Hindlimb muscle (tissue), 1 donor: ENCODE results near the gene DRICH1. TPM values are rescaled to one million over a fixed set of nuclear protein-coding genes. Genes with fewer than 3 reads are reported as not detected.
"Not testable (repeated sequence)": the region's sequence is repeated elsewhere in the genome, so short reads cannot be mapped to it uniquely, and the experiment has no call there.

ENCODE experiments used
- DNase-seq: peaks from one replicate; pipeline ENCODE4 v3.0.0-alpha.2; 2013
- polyA plus RNA-seq: library from polyadenylated mRNA; unstranded; fragments of 120-200 nt; gene quantifications from one replicate; pipeline ENCODE4 v1.2.1, GENCODE V29; 2013; ENCODE audit not compliant: insufficient read length

Gene DRICH1
- polyA plus RNA-seq, 1 donor: 0.49 TPM

GRCh38 chr22:23565915-23566704 is 66.0 kb downstream of the DRICH1 start:
- no peak for DNase-seq

DNA sequence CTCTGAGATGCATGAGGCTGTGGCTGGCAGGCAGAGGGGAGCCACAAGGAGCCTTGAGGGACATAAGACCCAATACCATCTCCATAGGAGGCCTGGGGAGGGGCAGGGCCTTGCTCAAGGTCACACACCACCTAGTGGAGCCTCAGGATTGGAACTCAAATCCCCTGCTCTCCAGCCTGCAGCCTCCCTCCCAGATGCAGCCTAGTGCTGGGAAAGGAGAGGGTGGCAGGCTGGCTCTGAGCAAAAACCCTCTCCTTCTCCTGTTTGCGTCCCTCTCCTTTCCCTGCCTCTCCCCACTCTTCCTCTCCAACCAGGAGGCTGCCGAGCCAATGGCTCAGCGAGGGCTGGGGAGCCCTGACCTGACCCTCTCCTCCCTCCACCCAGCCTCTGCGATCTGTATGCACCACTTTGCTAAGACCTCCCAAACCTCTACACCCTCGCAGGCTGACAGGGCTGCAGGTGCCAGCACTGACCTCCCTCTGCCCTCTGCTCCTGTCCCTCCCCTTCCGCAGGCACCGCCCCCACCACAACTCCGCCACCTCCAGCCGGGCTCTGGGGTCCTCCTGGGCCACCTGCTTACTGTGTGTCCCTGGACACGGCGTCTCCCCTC is 66.7 kb downstream of the DRICH1 start:
- DNase-seq: no peak

GRCh38 chr22:23564276-23564675 is 67.8 kb downstream of the DRICH1 start:
- no peak for DNase-seq

GRCh38 chr22:23563111-23563510 is 69.0 kb downstream of the DRICH1 start:
- no peak for DNase-seq

DNA sequence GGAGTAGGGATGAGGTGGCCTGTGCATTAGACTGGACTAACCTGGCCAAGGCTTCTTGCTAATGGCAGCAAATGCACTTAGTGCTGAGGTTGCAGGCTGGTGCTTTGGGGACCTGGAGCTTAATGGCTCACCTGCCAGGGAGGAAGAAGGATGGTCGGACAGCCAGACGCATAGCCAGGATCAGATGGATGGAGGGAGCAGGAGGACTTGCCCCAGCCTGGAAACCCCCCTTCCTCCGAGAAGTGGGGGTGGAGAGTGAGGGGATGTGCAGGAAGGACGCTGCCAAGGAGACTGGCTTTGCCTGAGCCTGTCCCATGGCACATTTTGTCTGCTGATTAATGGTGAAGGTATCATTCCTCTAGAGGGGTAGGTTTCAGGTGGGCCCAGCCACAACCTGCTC is 69.9 kb downstream of the DRICH1 start:
- DNase-seq: no peak

DNA sequence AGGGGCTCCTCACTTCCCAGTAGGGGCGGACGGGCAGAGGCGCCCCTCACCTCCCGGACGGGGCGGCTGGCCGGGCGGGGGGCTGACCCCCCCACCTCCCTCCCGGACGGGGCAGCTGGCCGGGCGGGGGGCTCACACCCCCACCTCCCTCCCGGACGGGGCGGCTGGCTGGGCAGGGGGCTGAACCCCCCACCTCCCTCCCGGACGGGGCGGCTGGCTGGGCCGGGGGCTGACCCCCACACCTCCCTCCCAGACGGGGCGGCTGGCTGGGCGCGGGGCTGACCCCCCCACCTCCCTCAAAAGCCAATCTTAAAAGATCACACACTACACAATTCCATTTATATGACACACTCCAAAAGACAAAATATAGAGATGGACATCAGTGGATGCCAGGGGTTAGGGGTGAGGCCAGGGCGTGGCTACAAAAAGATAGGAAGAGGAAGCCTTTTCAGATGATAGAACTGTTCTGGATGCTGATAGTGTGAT is 71.1 kb downstream of the DRICH1 start:
- not testable (repeated sequence) for DNase-seq

DNA sequence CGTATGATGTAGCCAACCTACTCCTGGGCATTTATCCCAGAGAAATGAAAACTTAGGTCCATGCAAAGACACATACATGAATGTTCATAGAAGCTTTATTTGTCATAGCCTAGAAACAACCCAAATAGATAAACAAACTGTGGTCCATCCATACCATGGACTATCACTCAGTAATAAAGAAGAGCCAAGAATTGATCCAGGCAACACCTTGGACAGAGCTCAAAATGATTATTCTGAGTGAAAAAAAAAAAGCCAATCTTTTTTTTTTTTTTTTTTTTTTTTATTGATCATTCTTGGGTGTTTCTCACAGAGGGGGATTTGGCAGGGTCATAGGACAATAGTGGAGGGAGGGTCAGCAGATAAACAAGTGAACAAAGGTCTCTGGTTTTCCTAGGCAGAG is 71.9 kb downstream of the DRICH1 start:
- DNase-seq: not testable (repeated sequence)

Other genes with a start within 250 kb of the DRICH1 start
- 0.41 TPM for gene IGLL1, start 52.0 kb downstream of the DRICH1 start, polyA plus RNA-seq
- 2.0 TPM for gene RGL4, start 58.7 kb upstream of the DRICH1 start, polyA plus RNA-seq
- gene ZNF70, start 118.8 kb upstream of the DRICH1 start, polyA plus RNA-seq: 6.1 TPM
- gene VPREB3, start 122.1 kb upstream of the DRICH1 start, polyA plus RNA-seq: 0.56 TPM
- gene C22orf15, start 130.7 kb upstream of the DRICH1 start, polyA plus RNA-seq: 0.50 TPM
- gene CHCHD10, start 135.7 kb upstream of the DRICH1 start, polyA plus RNA-seq: 53.5 TPM
- gene MMP11, start 140.5 kb upstream of the DRICH1 start, polyA plus RNA-seq: 8.2 TPM
- gene SMARCB1, start 154.6 kb upstream of the DRICH1 start, polyA plus RNA-seq: 79.3 TPM
- 1.2 TPM for gene DERL3, start 206.7 kb upstream of the DRICH1 start, polyA plus RNA-seq
- 9.5 TPM for gene SLC2A11, start 225.6 kb upstream of the DRICH1 start, polyA plus RNA-seq